ENCODE results near the gene TRIM52. TPM values are rescaled to one million over a fixed set of nuclear protein-coding genes. Genes with fewer than 3 reads are reported as not detected.
A peak's percentile ranks its signal among the peaks of the same experiment; 100 is the strongest.

TRIM52 gene
- total and polyA plus RNA-seq, 2 of the 13 experiments (the other 11 are each of a cell fraction or from before 2014, with no cell fraction given): 7.2 to 11.6 TPM

- TF ChIP-seq SRSF4 (IDR thresholded peaks at IDR 0.05; ENCODE audit: low read depth, low read length, poor library complexity, severe bottlenecking) (no peak), PLSCR1 (CRISPR knock-in tag; IDR thresholded peaks at IDR 0.05; ENCODE audit: borderline replicate concordance) (no peak), ATF1 (CRISPR knock-in tag; IDR thresholded peaks at IDR 0.05) (no peak), ZNF768 (CRISPR knock-in tag; IDR thresholded peaks at IDR 0.05) (no peak), ZNF713 (CRISPR knock-in tag; IDR thresholded peaks at IDR 0.05) (no peak), THRA (CRISPR knock-in tag; IDR thresholded peaks at IDR 0.05; ENCODE audit: borderline replicate concordance) (no peak), SSRP1 (CRISPR knock-in tag; IDR thresholded peaks at IDR 0.05) (peak; percentile 78; the same call in 1 of the 2 replicates), TCF7L2 (IDR thresholded peaks at IDR 0.05; ENCODE audit: low read depth, low read length) (no peak), POLR2A (IDR thresholded peaks at IDR 0.05; ENCODE audit: insufficient read depth in 1 of 2, low read depth in 2 of 2, low read length in 2 of 2) (peak; percentile 50 to 71), TARDBP (CRISPR knock-in tag; IDR thresholded peaks at IDR 0.05) (no peak), HIC2 (CRISPR knock-in tag; IDR thresholded peaks at IDR 0.05; ENCODE audit: low read depth) (no peak), MYC (CRISPR knock-in tag; IDR thresholded peaks at IDR 0.05; ENCODE audit: borderline replicate concordance) (no peak), ZNF709 (CRISPR knock-in tag; IDR thresholded peaks at IDR 0.05) (no peak), ZNF772 (CRISPR knock-in tag; IDR thresholded peaks at IDR 0.05) (no peak), MTA1 (CRISPR knock-in tag; IDR thresholded peaks at IDR 0.05; ENCODE audit: borderline replicate concordance) (no peak), FIP1L1 (IDR thresholded peaks at IDR 0.05; ENCODE audit: borderline replicate concordance, insufficient read depth, low read depth, low read length) (0 out of 2 replicates have a peak, but pooled peaks have one; percentile 40), ARID2 (CRISPR knock-in tag; IDR thresholded peaks at IDR 0.05; ENCODE audit: borderline replicate concordance) (no peak), NCOA1 (CRISPR knock-in tag; IDR thresholded peaks at IDR 0.05) (no peak), SALL1 (CRISPR knock-in tag; IDR thresholded peaks at IDR 0.05) (no peak), DPF2 (CRISPR knock-in tag; IDR thresholded peaks at IDR 0.05; ENCODE audit: borderline replicate concordance, low read depth) (no peak), RORA (CRISPR knock-in tag; IDR thresholded peaks at IDR 0.05) (no peak), KDM2A (CRISPR knock-in tag; IDR thresholded peaks at IDR 0.05; ENCODE audit: borderline replicate concordance, low read depth) (peak; percentile 16; the same call in 1 of the 2 replicates), ZNF670 (CRISPR knock-in tag; IDR thresholded peaks at IDR 0.05; ENCODE audit: borderline replicate concordance) (no peak), TFAP4 (IDR thresholded peaks at IDR 0.05; ENCODE audit: borderline replicate concordance, low read depth) (no peak), ZNF7 (CRISPR knock-in tag; IDR thresholded peaks at IDR 0.05) (no peak)
These were observed 26.3 kb downstream of the TRIM52 start (continued) for GRCh38 chr5:181234455-181235306.

Data from HepG2 (cell line).